SK-N-SH treated with all-trans-retinoic acid at 6 μM for 48 hours (cell line): ENCODE data around the gene OSCAR.

Experiments used
- ATAC-seq: fragments of 200-7000 bp; cut with Tn5 transposase; 3 replicates; pipeline ENCODE4 v1.9.1; 2020; ENCODE audit warnings: mild to moderate bottlenecking, moderate library complexity
- ARNTL ChIP-seq: fragments of 450-650 bp; formaldehyde crosslinking; IDR thresholded peaks from 2 replicates; pipeline ENCODE4 v1.5.0; 2020; ENCODE audit warnings: low read depth, mild to moderate bottlenecking, moderate library complexity, borderline replicate concordance
- BACH2 ChIP-seq: fragments of 250-450 bp; sonication (Bioruptor Pico); IDR thresholded peaks from 2 replicates; pipeline ENCODE4 v1.9.0; 2021; ENCODE audit warnings: mild to moderate bottlenecking, borderline replicate concordance
- CREB5 ChIP-seq: fragments of 250-450 bp; sonication (Bioruptor Pico); IDR thresholded peaks from 2 replicates; pipeline ENCODE4 v1.5.1; 2020; ENCODE audit warnings: low read depth, mild to moderate bottlenecking, moderate library complexity
- CSDC2 ChIP-seq: fragments of 250-450 bp; sonication (Bioruptor Pico); IDR thresholded peaks from 2 replicates; pipeline ENCODE4 v1.5.0; 2020; ENCODE audit warnings: mild to moderate bottlenecking, moderate library complexity
- CSRNP3 ChIP-seq: fragments of 250-450 bp; sonication (Bioruptor Pico); IDR thresholded peaks from 2 replicates; pipeline ENCODE4 v1.5.1; 2021; ENCODE audit warnings: mild to moderate bottlenecking, moderate library complexity
- ESRRG ChIP-seq: fragments of 250-450 bp; sonication (Bioruptor Pico); IDR thresholded peaks from 2 replicates; pipeline ENCODE4 v1.6.1; 2021; ENCODE audit warnings: mild to moderate bottlenecking
- GLIS3 ChIP-seq: fragments of 250-450 bp; sonication (Bioruptor Pico); IDR thresholded peaks from 2 replicates; pipeline ENCODE4 v1.5.0; 2020; ENCODE audit warnings: mild to moderate bottlenecking, moderate library complexity
- ISL1 ChIP-seq: fragments of 250-450 bp; sonication (Bioruptor Pico); IDR thresholded peaks from 2 replicates; pipeline ENCODE4 v2.1.2; 2022; ENCODE audit warnings: mild to moderate bottlenecking, moderate library complexity
- OSR1 ChIP-seq: fragments of 250-450 bp; sonication (Bioruptor Pico); IDR thresholded peaks from 2 replicates; pipeline ENCODE4 v1.8.0; 2022; ENCODE audit warnings: moderate library complexity, mild to moderate bottlenecking, inconsistent platforms
- PATZ1 ChIP-seq: fragments of 250-450 bp; sonication (Bioruptor Pico); IDR thresholded peaks from 2 replicates; pipeline ENCODE4 v1.8.0; 2020; ENCODE audit warnings: mild to moderate bottlenecking, moderate library complexity, borderline replicate concordance
- PPARA ChIP-seq: fragments of 250-450 bp; sonication (Bioruptor Pico); IDR thresholded peaks from 2 replicates; pipeline ENCODE4 v1.5.0; 2020; ENCODE audit warnings: mild to moderate bottlenecking, borderline replicate concordance
- RARB ChIP-seq: fragments of 250-450 bp; sonication (Bioruptor Pico); IDR thresholded peaks from 2 replicates; pipeline ENCODE4 v1.8.0; 2021; ENCODE audit warnings: mild to moderate bottlenecking, moderate library complexity
- SNAI2 ChIP-seq: fragments of 250-450 bp; sonication (Bioruptor Pico); IDR thresholded peaks from 2 replicates; pipeline ENCODE4 v1.5.0; 2020; ENCODE audit warnings: mild to moderate bottlenecking, moderate library complexity
- TCF4 ChIP-seq: fragments of 250-450 bp; sonication (Bioruptor Pico); IDR thresholded peaks from 2 replicates; pipeline ENCODE4 v1.8.0; 2021; ENCODE audit warnings: mild to moderate bottlenecking, moderate library complexity, borderline replicate concordance
- TOX ChIP-seq: fragments of 250-450 bp; sonication (Bioruptor Pico); IDR thresholded peaks from 2 replicates; pipeline ENCODE4 v1.8.0; 2021; ENCODE audit warnings: mild to moderate bottlenecking, moderate library complexity, borderline replicate concordance
- TSHZ2 ChIP-seq: fragments of 250-450 bp; sonication (Bioruptor Pico); IDR thresholded peaks from 2 replicates; pipeline ENCODE4 v1.5.0; 2020; ENCODE audit warnings: mild to moderate bottlenecking, moderate library complexity
- ZC3H10 ChIP-seq: fragments of 250-450 bp; sonication (Bioruptor Pico); IDR thresholded peaks from 2 replicates; pipeline ENCODE4 v1.5.1; 2021; ENCODE audit warnings: mild to moderate bottlenecking, moderate library complexity
- ZFP30 ChIP-seq: fragments of 450-650 bp; formaldehyde crosslinking; IDR thresholded peaks from 2 replicates; pipeline ENCODE4 v1.5.0; 2022; ENCODE audit warnings: mild to moderate bottlenecking, moderate library complexity
- ZNF565 ChIP-seq: fragments of 450-650 bp; formaldehyde crosslinking; conservative IDR thresholded peaks from 2 replicates; pipeline ENCODE4 v1.5.0; 2020; ENCODE audit warnings: low read depth, mild to moderate bottlenecking, moderate library complexity
- ZNF70 ChIP-seq: fragments of 450-650 bp; formaldehyde crosslinking; IDR thresholded peaks from 2 replicates; pipeline ENCODE4 v1.5.0; 2020; ENCODE audit warnings: mild to moderate bottlenecking, moderate library complexity
- ZNF8 ChIP-seq: fragments of 450-650 bp; formaldehyde crosslinking; IDR thresholded peaks from 2 replicates; pipeline ENCODE4 v1.5.0; 2020; ENCODE audit warnings: mild to moderate bottlenecking, moderate library complexity

The OSCAR gene

GRCh38 chr19:54106716-54107115 is 6.1 kb upstream of the OSCAR start (continued):
- TF ChIP-seq ZNF8 (CRISPR knock-in tag): no peak
- no peak for TF ChIP-seq ARNTL (CRISPR knock-in tag)

- TF ChIP-seq BACH2 (CRISPR knock-in tag): no peak
- TF ChIP-seq ZNF8 (CRISPR knock-in tag): no peak
- no peak for TF ChIP-seq ESRRG (CRISPR knock-in tag)
- no peak for TF ChIP-seq RARB
- TF ChIP-seq CSRNP3 (CRISPR knock-in tag): no peak
- TF ChIP-seq PPARA: no peak
- TF ChIP-seq ISL1: no peak
- TF ChIP-seq TCF4: no peak
- no peak for TF ChIP-seq PATZ1
- TF ChIP-seq OSR1: no peak
- TF ChIP-seq GLIS3 (CRISPR knock-in tag): no peak
- no peak for TF ChIP-seq SNAI2 (CRISPR knock-in tag)
- no peak for TF ChIP-seq CSDC2 (CRISPR knock-in tag)
- TF ChIP-seq CREB5: no peak
- TF ChIP-seq TOX (CRISPR knock-in tag): no peak
- TF ChIP-seq ZNF70 (CRISPR knock-in tag): no peak
- TF ChIP-seq ZFP30 (CRISPR knock-in tag): no peak
- no peak for TF ChIP-seq ZC3H10 (CRISPR knock-in tag)
- TF ChIP-seq ARNTL (CRISPR knock-in tag): no peak
- TF ChIP-seq, all 23 proteins: peak for 0
- ATAC-seq: no peak
These were observed 5.2 kb upstream of the OSCAR start for GRCh38 chr19:54105796-54106195.

- TF ChIP-seq PATZ1 (no peak), ESRRG (CRISPR knock-in tag) (no peak), PPARA (no peak), CSRNP3 (CRISPR knock-in tag) (no peak), ZFP30 (CRISPR knock-in tag) (no peak), SNAI2 (CRISPR knock-in tag) (no peak), ZNF8 (CRISPR knock-in tag) (no peak), CREB5 (no peak), ZNF70 (CRISPR knock-in tag) (no peak), TSHZ2 (CRISPR knock-in tag) (no peak), ARNTL (CRISPR knock-in tag) (no peak), GLIS3 (CRISPR knock-in tag) (no peak), OSR1 (no peak), ISL1 (no peak), TOX (CRISPR knock-in tag) (no peak), TCF4 (no peak), BACH2 (CRISPR knock-in tag) (no peak), ZNF565 (no peak)
- TF ChIP-seq, all 23 proteins: peak for 0
- no peak for ATAC-seq
These were observed 4.6 kb upstream of the OSCAR start for GRCh38 chr19:54104998-54105715.
